ENCODE data around the gene LTA. TPM values are rescaled to one million over a fixed set of nuclear protein-coding genes. Genes with fewer than 3 reads are reported as not detected.

The LTA gene
- total and polyA plus RNA-seq, 2 experiments from 2014 or later, result not detected

DNA sequence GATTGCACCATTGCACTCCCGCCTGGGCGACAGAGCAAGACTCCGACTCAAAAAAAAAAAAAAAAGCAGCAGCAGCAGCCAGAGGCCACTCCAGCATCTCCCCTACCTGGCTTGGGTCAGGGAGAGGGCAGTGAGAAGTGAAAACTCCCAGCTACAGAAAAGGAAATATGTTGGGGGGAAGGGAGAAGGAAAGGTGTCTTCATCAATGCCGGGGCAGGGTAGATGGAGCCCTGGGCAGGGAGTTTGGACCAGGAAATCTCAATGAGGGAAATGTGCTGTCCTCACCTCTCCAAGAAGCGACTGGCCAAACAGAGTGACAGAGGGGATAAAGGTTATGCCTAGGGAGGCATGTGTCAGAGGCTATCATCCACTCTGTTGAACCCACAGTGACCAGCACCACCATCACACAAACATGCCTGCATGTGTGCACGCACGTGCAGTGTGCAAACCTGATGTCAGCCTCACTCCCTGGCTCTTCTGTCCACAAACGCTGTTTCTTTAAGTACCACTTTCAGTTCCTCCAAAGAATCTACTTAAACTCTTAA is 42.1 kb downstream of the LTA start:
- Histone ChIP-seq H3K4me1 (ENCODE audit: low read depth) (peaks cover 3% of the 10 kb centered on the region), H3K27ac (no peak overlapping the region), H3K4me3 (no peak overlapping the region), H3K27me3 (no peaks in the 10 kb centered on the region), H3K9me3 (ENCODE audit: low read depth) (no peaks in the 10 kb centered on the region), H3K36me3 (no peaks in the 10 kb centered on the region)
- TF ChIP-seq, protein P1, sequence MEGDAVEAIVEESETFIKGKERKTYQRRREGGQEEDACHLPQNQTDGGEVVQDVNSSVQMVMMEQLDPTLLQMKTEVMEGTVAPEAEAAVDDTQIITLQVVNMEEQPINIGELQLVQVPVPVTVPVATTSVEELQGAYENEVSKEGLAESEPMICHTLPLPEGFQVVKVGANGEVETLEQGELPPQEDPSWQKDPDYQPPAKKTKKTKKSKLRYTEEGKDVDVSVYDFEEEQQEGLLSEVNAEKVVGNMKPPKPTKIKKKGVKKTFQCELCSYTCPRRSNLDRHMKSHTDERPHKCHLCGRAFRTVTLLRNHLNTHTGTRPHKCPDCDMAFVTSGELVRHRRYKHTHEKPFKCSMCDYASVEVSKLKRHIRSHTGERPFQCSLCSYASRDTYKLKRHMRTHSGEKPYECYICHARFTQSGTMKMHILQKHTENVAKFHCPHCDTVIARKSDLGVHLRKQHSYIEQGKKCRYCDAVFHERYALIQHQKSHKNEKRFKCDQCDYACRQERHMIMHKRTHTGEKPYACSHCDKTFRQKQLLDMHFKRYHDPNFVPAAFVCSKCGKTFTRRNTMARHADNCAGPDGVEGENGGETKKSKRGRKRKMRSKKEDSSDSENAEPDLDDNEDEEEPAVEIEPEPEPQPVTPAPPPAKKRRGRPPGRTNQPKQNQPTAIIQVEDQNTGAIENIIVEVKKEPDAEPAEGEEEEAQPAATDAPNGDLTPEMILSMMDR (IDR thresholded peaks at IDR 0.05; ENCODE audit: low read depth, low read length), result no peak
- DNase-seq (ENCODE audit: low read depth in 1 of 2, low spot score in 1 of 2), result no peak

DNA sequence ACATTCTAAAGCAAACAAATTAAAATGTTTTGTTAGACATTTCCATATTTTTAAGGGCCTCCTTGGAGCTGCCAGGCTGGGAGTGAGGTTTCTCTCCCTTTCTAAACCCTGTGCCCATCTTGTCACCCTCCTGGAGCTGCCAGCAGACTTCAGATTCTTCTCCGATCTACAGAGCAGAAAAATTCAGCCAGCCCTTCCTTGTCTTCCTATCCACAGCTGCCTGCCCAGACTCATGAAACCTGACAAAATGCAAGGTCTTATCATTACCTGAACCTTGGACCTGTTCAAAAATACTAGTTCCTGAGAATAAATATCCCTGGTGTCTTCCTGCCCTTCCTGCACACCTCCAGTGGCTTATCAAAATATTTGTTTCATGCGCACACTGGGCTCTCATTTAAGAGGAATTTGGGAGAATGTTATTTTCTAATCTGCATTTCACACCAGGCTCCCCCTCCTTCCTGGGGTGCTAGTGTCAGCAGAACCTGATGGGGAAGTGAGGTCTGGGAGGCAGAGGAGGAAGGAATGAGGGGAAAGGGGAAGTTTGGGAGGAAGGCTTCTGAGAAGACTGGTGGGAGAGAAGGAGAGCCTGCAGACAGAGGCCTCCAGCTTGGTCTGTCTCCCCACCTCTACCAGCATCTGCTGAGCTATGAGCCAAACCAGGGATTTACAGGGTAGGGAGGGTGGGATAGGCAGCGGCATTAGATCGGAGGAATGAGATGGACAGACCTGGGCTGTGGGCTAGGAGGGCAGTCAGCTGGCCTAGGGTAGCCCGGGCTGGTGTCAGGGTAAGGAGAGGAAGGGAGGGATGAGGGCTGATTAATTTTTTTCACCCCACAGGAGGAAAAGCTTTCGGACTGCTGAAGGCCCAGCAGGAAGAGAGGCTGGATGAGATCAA is 42.8 kb downstream of the LTA start, which contains the start of gene AIF1:
AIF1 (plus strand) TSS at position 551 of the 895 bp plus-strand sequence; CDS start at position 647, 96 bp downstream.
- DNase-seq (ENCODE audit: low read depth in 1 of 2, low spot score in 1 of 2), result no peak

DNA sequence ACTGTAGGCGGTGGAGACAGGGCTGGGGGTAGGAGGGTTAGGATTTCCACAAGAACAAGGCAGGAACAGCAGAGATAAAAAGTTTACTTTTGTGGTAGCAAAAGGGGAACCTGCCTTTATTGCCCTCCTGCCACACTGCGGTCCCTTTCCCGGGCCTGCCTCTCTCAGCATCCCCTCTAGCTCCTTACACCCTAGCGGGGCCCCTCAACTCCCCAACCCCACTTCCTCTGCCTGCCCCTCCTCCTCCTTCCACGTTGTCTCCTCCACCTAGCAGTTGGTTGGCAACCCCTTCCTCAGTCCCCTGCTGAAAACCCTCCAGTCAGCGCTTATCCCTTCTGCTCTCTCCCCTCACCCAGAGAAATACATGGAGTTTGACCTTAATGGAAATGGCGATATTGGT is 43.7 kb downstream of the LTA start:
- TF ChIP-seq, protein P1 (IDR thresholded peaks at IDR 0.05; ENCODE audit: low read depth, low read length), result no peak
- Histone ChIP-seq H3K27ac (no peak overlapping the region), H3K36me3 (no peaks in the 10 kb centered on the region), H3K4me3 (no peak overlapping the region), H3K27me3 (no peaks in the 10 kb centered on the region), H3K4me1 (ENCODE audit: low read depth) (peaks cover 3% of the 10 kb centered on the region), H3K9me3 (ENCODE audit: low read depth) (no peaks in the 10 kb centered on the region)
- DNase-seq (ENCODE audit: low read depth in 1 of 2, low spot score in 1 of 2), result no peak

More for the DNA sequence above, 42.8 kb downstream of the LTA start, which contains the start of gene AIF1:
- TF ChIP-seq, protein P1 (IDR thresholded peaks at IDR 0.05; ENCODE audit: low read depth, low read length), result no peak
- no peak within 1 kb of the TSS for H3K27ac ChIP-seq
- no peaks in the 10 kb centered on the region for H3K27me3 ChIP-seq
- H3K9me3 ChIP-seq (ENCODE audit: low read depth), result no peaks in the 10 kb centered on the region
- H3K4me3 ChIP-seq, result no peak within 1 kb of the TSS
- peaks cover 3% of the 10 kb centered on the region for H3K4me1 ChIP-seq (ENCODE audit: low read depth)
- H3K36me3 ChIP-seq, result no peaks in the 10 kb centered on the region

DNA sequence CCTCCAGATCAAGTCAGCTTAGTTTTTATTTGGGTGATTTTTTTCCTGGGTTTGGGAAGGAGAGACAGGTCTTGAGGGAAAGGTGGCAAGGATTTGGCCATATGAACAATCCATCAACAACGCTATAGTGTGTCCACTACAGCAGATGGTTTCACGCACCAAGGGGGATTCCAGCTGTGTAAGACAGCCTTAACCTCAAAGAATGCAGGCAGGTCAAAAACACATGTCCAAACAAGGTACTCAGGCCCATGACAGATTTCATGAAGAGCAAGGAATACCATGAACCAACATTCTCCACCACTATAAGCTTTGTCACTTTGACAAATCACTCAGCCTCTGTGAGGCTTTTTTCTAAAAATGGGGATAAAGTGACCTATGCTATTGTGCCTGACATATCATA is 44.9 kb downstream of the LTA start:
- no peak for DNase-seq (ENCODE audit: low read depth in 1 of 2, low spot score in 1 of 2)
- Histone ChIP-seq H3K4me3 (no peak overlapping the region), H3K9me3 (ENCODE audit: low read depth) (no peaks in the 10 kb centered on the region), H3K4me1 (ENCODE audit: low read depth) (peaks cover 4% of the 10 kb centered on the region), H3K27ac (no peak overlapping the region), H3K36me3 (no peaks in the 10 kb centered on the region), H3K27me3 (no peaks in the 10 kb centered on the region)
- TF ChIP-seq, protein P1 (IDR thresholded peaks at IDR 0.05; ENCODE audit: low read depth, low read length), result no peak

DNA sequence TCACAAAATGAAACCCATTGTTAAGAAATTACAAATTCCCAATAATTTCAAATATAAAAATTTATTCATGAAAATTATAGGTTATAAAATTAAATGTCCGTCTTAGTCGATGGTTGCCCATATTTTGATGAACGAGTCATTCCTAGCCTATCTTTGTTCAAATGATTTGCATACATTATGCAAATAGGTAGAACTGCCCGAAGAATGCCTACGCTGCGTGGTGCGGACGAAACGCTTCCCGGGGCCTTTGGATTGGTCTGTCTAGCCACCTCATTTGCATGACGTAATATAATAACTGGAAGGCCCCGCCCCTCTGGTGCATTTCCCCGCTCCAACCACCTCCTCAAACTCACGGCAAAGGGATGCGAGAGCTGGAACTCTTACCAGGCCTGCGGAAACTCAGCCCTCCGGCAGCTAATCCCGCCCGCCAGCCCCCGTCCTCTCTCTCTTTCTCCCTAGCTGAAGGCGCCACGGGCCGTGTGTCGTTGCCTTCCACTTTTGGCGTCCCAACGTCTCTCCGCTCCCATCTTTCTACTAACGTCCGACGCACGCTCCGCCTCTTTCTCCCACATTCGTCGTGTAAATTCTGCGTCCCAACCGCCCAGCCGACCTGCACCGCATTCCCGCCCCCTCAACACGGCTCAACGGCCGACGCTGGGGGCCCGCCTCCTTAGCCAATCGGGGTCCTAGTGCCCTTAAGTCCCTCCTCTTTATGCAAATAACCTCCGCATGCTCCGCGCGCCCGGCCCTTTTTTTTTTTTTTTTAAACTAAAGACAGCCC is 47.9 kb downstream of the LTA start:
- peak overlapping the region; percentile 56 for H3K4me3 ChIP-seq
- peaks cover 21% of the 10 kb centered on the region for H3K36me3 ChIP-seq
- TF ChIP-seq, protein P1 (IDR thresholded peaks at IDR 0.05; ENCODE audit: low read depth, low read length), result no peak
- H3K27me3 ChIP-seq, result no peaks in the 10 kb centered on the region
- peak; percentile 99 to 100 for DNase-seq (ENCODE audit: low read depth in 1 of 2, low spot score in 1 of 2)
- no peaks in the 10 kb centered on the region for H3K9me3 ChIP-seq (ENCODE audit: low read depth)
- peak overlapping the region; percentile 97 for H3K27ac ChIP-seq
- H3K4me1 ChIP-seq (ENCODE audit: low read depth), result peaks cover 4% of the 10 kb centered on the region

All from cardiac muscle cell (in vitro differentiated cells and primary cell).